Measurements from ENCODE around the gene CYFIP1. TPM values are rescaled to one million over a fixed set of nuclear protein-coding genes. Genes with fewer than 3 reads are reported as not detected.

The CYFIP1 gene
- polyA plus RNA-seq, 3 donors = 47.1 to 85.5 (median 63.8) TPM

GRCh38 chr15:22880068-22880980, 99.8 kb downstream of the CYFIP1 start:
- no peak overlapping the region for H3K4me2 ChIP-seq (replicated peaks; ENCODE audit: extremely low read depth, low read length, poor library complexity, severe bottlenecking)
- peaks cover 0 to 1% (median 0%) of the 10 kb centered on the region in 3 donors for H3K27me3 Mint-ChIP-seq (ENCODE audit: low read depth in 3 of 3)
- H3K4me3 Mint-ChIP-seq = no peak overlapping the region
- no peak overlapping the region for H2AFZ ChIP-seq (ENCODE audit: insufficient read depth, low read depth, low read length, poor library complexity, severe bottlenecking)
- no peak overlapping the region for H3K27ac Mint-ChIP-seq
- H4K20me1 ChIP-seq (ENCODE audit: insufficient read depth, low read length) = no peaks in the 10 kb centered on the region
- 95% methylated on average over 27 of the region's 33 CpGs for WGBS (ENCODE audit: insufficient coverage)
- no peak for TF ChIP-seq CTCF (IDR thresholded peaks at IDR 0.05)
- peaks cover 74 to 88% of the 10 kb centered on the region in 2 donors for H3K36me3 Mint-ChIP-seq
- H3K9me3 Mint-ChIP-seq = peaks cover 5 to 15% (median 10%) of the 10 kb centered on the region in 7 donors
- H3K9ac ChIP-seq (ENCODE audit: insufficient read depth, low read length, poor library complexity, severe bottlenecking) = no peak overlapping the region
- no peaks in the 10 kb centered on the region for H3K79me2 ChIP-seq (ENCODE audit: insufficient read depth, low read length)
- H3K9me3 ChIP-seq (replicated peaks in 1 of 2; ENCODE audit: control insufficient read depth in 1 of 2, insufficient read depth in 1 of 2, low read length in 2 of 2) = peaks cover 0 to 15% of the 10 kb centered on the region in 2 donors
- H3K27ac ChIP-seq (ENCODE audit: low read depth in 1 of 2, low read length in 2 of 2) = no peak overlapping the region
- intact Hi-C loops (cut with micrococcal nuclease) = loop anchor here (10.0 kb wide), 1 partner anchor 64 kb away; no protein-coding TSS in a partner anchor
- DNase-seq = no peak
- peaks cover 62 to 78% of the 10 kb centered on the region in 2 donors for H3K36me3 ChIP-seq (replicated peaks in 1 of 2; ENCODE audit: control insufficient read depth in 1 of 2, insufficient read depth in 2 of 2, low read length in 2 of 2)
- no peak overlapping the region for H3K4me3 ChIP-seq (replicated peaks in 1 of 3; ENCODE audit: low read depth in 2 of 3, low read length in 3 of 3)
- no peaks in the 10 kb centered on the region for H3K4me1 ChIP-seq (ENCODE audit: control insufficient read depth in 1 of 2, insufficient read depth in 2 of 2, low read length in 2 of 2)
- H3K27me3 ChIP-seq (ENCODE audit: control insufficient read depth in 2 of 2, insufficient read depth in 2 of 2, low read length in 2 of 2) = no peaks in the 10 kb centered on the region
- H3K4me1 Mint-ChIP-seq = no peaks in the 10 kb centered on the region

GRCh38 chr15:22878103-22878502, 102.1 kb downstream of the CYFIP1 start:
- Mint-ChIP-seq H3K4me1 (no peaks in the 10 kb centered on the region), H3K36me3 (peaks cover 90 to 98% of the 10 kb centered on the region in 2 donors), H3K4me3 (no peak overlapping the region), H3K27me3 (ENCODE audit: low read depth in 3 of 3) (peaks cover 0 to 4% (median 1%) of the 10 kb centered on the region in 3 donors), H3K27ac (no peak overlapping the region), H3K9me3 (peaks cover 5 to 15% (median 10%) of the 10 kb centered on the region in 7 donors)
- Histone ChIP-seq H3K27ac (ENCODE audit: low read depth in 1 of 2, low read length in 2 of 2) (no peak overlapping the region), H4K20me1 (ENCODE audit: insufficient read depth, low read length) (peaks cover 2% of the 10 kb centered on the region), H3K27me3 (ENCODE audit: control insufficient read depth in 2 of 2, insufficient read depth in 2 of 2, low read length in 2 of 2) (no peaks in the 10 kb centered on the region), H3K9me3 (replicated peaks in 1 of 2; ENCODE audit: control insufficient read depth in 1 of 2, insufficient read depth in 1 of 2, low read length in 2 of 2) (peaks cover 0 to 15% of the 10 kb centered on the region in 2 donors), H3K4me2 (replicated peaks; ENCODE audit: extremely low read depth, low read length, poor library complexity, severe bottlenecking) (no peak overlapping the region), H3K4me1 (ENCODE audit: control insufficient read depth in 1 of 2, insufficient read depth in 2 of 2, low read length in 2 of 2) (no peaks in the 10 kb centered on the region), H3K9ac (ENCODE audit: insufficient read depth, low read length, poor library complexity, severe bottlenecking) (no peak overlapping the region), H3K36me3 (replicated peaks in 1 of 2; ENCODE audit: control insufficient read depth in 1 of 2, insufficient read depth in 2 of 2, low read length in 2 of 2) (peaks cover 84 to 99% of the 10 kb centered on the region in 2 donors), H2AFZ (ENCODE audit: insufficient read depth, low read depth, low read length, poor library complexity, severe bottlenecking) (no peak overlapping the region), H3K79me2 (ENCODE audit: insufficient read depth, low read length) (no peaks in the 10 kb centered on the region), H3K4me3 (replicated peaks in 1 of 3; ENCODE audit: low read depth in 2 of 3, low read length in 3 of 3) (no peak overlapping the region)
- 96% methylated on average over 9 of the region's 10 CpGs for WGBS (ENCODE audit: insufficient coverage)
- TF ChIP-seq CTCF (IDR thresholded peaks at IDR 0.05) = no peak
- intact Hi-C loops (cut with micrococcal nuclease) = no loop called here
- no peak for DNase-seq
